DOHH2 (cell line): ENCODE data around the gene BMP2.

Experiments
- H3F3A ChIP-seq: fragments of 200-600 bp; sonication (generic), shearing (Covaris generic); 2 replicates; pipeline ENCODE4 v1.6.0; 2016; ENCODE audit warnings: antibody characterized with exemption, mild to moderate bottlenecking; ENCODE audit not compliant: control insufficient read depth, insufficient read depth
- H3K27ac ChIP-seq: fragments of 200-600 bp; sonication (generic); 2 replicates; pipeline ENCODE4 v1.5.1; 2014; ENCODE audit warnings: low read depth, mild to moderate bottlenecking, low read length, moderate library complexity
- H3K27me3 ChIP-seq: fragments of 200-600 bp; sonication (generic); 2 replicates; pipeline ENCODE4 v1.6.1; 2014; ENCODE audit warnings: mild to moderate bottlenecking, low read length, mixed read lengths; ENCODE audit not compliant: control insufficient read depth
- H3K36me3 ChIP-seq: fragments of 200-600 bp; sonication (generic); 2 replicates; pipeline ENCODE4 v1.6.1; 2014; ENCODE audit warnings: mild to moderate bottlenecking, low read length, moderate library complexity, mixed read lengths; ENCODE audit not compliant: control insufficient read depth
- H3K4me1 ChIP-seq: fragments of 200-600 bp; sonication (generic); 2 replicates; pipeline ENCODE4 v1.6.1; 2014; ENCODE audit warnings: mild to moderate bottlenecking, low read length, mixed read lengths; ENCODE audit not compliant: control insufficient read depth
- H3K4me2 ChIP-seq: fragments of 200-600 bp; sonication (generic); 2 replicates; pipeline ENCODE4 v1.6.0; 2014; ENCODE audit warnings: mild to moderate bottlenecking, low read length, moderate library complexity
- H3K4me3 ChIP-seq: fragments of 200-600 bp; sonication (generic); 2 replicates; pipeline ENCODE4 v1.5.1; 2014; ENCODE audit warnings: mild to moderate bottlenecking, low read length, mixed read lengths
- H3K79me2 ChIP-seq: fragments of 200-600 bp; sonication (generic); 2 replicates; pipeline ENCODE4 v1.6.1; 2014; ENCODE audit warnings: mild to moderate bottlenecking, low read length, mixed read lengths; ENCODE audit not compliant: control insufficient read depth
- H3K9me2 ChIP-seq: fragments of 200-600 bp; sonication (generic); replicated peaks from 2 replicates; pipeline ENCODE4 v1.6.1; 2014; ENCODE audit warnings: mild to moderate bottlenecking, low read length, mixed read lengths; ENCODE audit not compliant: control insufficient read depth
- H3K9me3 ChIP-seq: fragments of 200-600 bp; sonication (generic); 2 replicates; pipeline ENCODE4 v1.6.1; 2014; ENCODE audit warnings: antibody characterized with exemption, low read length, mixed read lengths; ENCODE audit not compliant: control insufficient read depth, insufficient read depth
- H4K20me1 ChIP-seq: fragments of 200-600 bp; sonication (generic); 2 replicates; pipeline ENCODE4 v1.6.0; 2014; ENCODE audit warnings: low read depth, mild to moderate bottlenecking, antibody characterized with exemption, low read length, moderate library complexity; ENCODE audit not compliant: control insufficient read depth, insufficient read depth
- EZH2phosphoT487 ChIP-seq: fragments of 200-600 bp; sonication (generic); IDR thresholded peaks from 2 replicates; pipeline ENCODE4 v1.6.1; 2017; ENCODE audit warnings: borderline replicate concordance, mild to moderate bottlenecking, antibody characterized with exemption, low read length, moderate library complexity, mixed read lengths
- TF ChIP-seq, protein P1 (sequence below): fragments of 200-600 bp; sonication (generic); IDR thresholded peaks from one replicate; pipeline ENCODE4 v1.5.1; 2014; ENCODE audit warnings: antibody characterized with exemption, mild to moderate bottlenecking, low read depth, low read length; ENCODE audit not compliant: poor library complexity, severe bottlenecking

The BMP2 gene

GRCh38 chr20:6735942-6736845 lies 31.3 kb upstream of the BMP2 start:
- Histone ChIP-seq H3K4me3 (no peak overlapping the region), H4K20me1 (no peaks in the 10 kb centered on the region), H3K79me2 (no peaks in the 10 kb centered on the region), H3K4me1 (no peaks in the 10 kb centered on the region), H3K9me2 (no peaks in the 10 kb centered on the region), H3K27me3 (no peaks in the 10 kb centered on the region), H3K36me3 (no peaks in the 10 kb centered on the region), H3F3A (no peaks in the 10 kb centered on the region), H3K9me3 (no peaks in the 10 kb centered on the region), H3K4me2 (no peak overlapping the region), H3K27ac (no peak overlapping the region)
- TF ChIP-seq EZH2phosphoT487 = no peak
- TF ChIP-seq, protein P1, sequence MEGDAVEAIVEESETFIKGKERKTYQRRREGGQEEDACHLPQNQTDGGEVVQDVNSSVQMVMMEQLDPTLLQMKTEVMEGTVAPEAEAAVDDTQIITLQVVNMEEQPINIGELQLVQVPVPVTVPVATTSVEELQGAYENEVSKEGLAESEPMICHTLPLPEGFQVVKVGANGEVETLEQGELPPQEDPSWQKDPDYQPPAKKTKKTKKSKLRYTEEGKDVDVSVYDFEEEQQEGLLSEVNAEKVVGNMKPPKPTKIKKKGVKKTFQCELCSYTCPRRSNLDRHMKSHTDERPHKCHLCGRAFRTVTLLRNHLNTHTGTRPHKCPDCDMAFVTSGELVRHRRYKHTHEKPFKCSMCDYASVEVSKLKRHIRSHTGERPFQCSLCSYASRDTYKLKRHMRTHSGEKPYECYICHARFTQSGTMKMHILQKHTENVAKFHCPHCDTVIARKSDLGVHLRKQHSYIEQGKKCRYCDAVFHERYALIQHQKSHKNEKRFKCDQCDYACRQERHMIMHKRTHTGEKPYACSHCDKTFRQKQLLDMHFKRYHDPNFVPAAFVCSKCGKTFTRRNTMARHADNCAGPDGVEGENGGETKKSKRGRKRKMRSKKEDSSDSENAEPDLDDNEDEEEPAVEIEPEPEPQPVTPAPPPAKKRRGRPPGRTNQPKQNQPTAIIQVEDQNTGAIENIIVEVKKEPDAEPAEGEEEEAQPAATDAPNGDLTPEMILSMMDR = no peak

GRCh38 chr20:6739406-6739805 lies 28.1 kb upstream of the BMP2 start:
- Histone ChIP-seq H4K20me1 (no peaks in the 10 kb centered on the region), H3K4me2 (no peak overlapping the region), H3K36me3 (no peaks in the 10 kb centered on the region), H3K27me3 (no peaks in the 10 kb centered on the region), H3K9me3 (no peaks in the 10 kb centered on the region), H3F3A (no peaks in the 10 kb centered on the region), H3K4me1 (no peaks in the 10 kb centered on the region), H3K79me2 (no peaks in the 10 kb centered on the region), H3K4me3 (no peak overlapping the region), H3K9me2 (no peaks in the 10 kb centered on the region), H3K27ac (no peak overlapping the region)
- TF ChIP-seq, protein P1 = no peak
- TF ChIP-seq EZH2phosphoT487 = no peak

DNA sequence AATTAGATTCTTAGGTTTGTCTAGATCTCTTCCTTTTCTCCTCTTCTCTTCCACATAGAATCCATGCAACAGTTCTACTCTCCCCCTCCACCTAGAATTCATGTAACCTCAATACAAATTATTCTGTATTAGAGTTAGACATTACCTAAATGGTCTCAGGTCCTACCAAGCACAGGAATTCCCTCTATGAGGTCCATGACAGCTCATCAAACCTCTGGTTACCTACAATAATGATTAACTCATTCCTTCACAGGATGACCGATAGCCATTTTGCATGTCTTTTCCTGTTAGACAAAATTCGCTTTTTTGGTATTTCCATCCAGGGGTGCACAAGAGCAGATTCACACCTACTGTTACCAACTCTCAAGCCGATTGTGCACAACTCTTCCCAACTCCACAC lies 27.4 kb upstream of the BMP2 start:
- no peaks in the 10 kb centered on the region for H4K20me1 ChIP-seq
- no peaks in the 10 kb centered on the region for H3K79me2 ChIP-seq
- H3K27me3 ChIP-seq = no peaks in the 10 kb centered on the region
- H3F3A ChIP-seq = no peaks in the 10 kb centered on the region
- no peaks in the 10 kb centered on the region for H3K4me1 ChIP-seq
- no peaks in the 10 kb centered on the region for H3K9me2 ChIP-seq
- H3K4me3 ChIP-seq = no peak overlapping the region
- no peaks in the 10 kb centered on the region for H3K36me3 ChIP-seq
- TF ChIP-seq, protein P1 = no peak
- no peak for TF ChIP-seq EZH2phosphoT487
- no peaks in the 10 kb centered on the region for H3K9me3 ChIP-seq
- no peak overlapping the region for H3K27ac ChIP-seq
- H3K4me2 ChIP-seq = no peak overlapping the region
